ENCODE data around the gene AUTS2. TPM values are rescaled to one million over a fixed set of nuclear protein-coding genes. Genes with fewer than 3 reads are reported as not detected.

Gene AUTS2
- total RNA-seq, 1 donor from 2014 or later = 125 TPM

GRCh38 chr7:69661342-69661741, 63.1 kb downstream of the AUTS2 start:
- no peaks in the 10 kb centered on the region for H3K36me3 Mint-ChIP-seq (ENCODE audit: insufficient read depth)
- peaks cover 38% of the 10 kb centered on the region for H3K4me1 Mint-ChIP-seq (ENCODE audit: low read depth)
- TF ChIP-seq CTCF (IDR thresholded peaks at IDR 0.05; ENCODE audit: unreplicated experiment) = no peak
- H3K27me3 Mint-ChIP-seq = no peaks in the 10 kb centered on the region
- no peak overlapping the region for H3K4me3 Mint-ChIP-seq (ENCODE audit: low read depth)
- no peak for DNase-seq (ENCODE audit: low spot score, unreplicated experiment)
- no peak overlapping the region for H3K27ac Mint-ChIP-seq
- no peaks in the 10 kb centered on the region for H3K9me3 Mint-ChIP-seq (ENCODE audit: low read depth)

- no peaks in the 10 kb centered on the region for H3K36me3 Mint-ChIP-seq (ENCODE audit: insufficient read depth)
- no peaks in the 10 kb centered on the region for H3K9me3 Mint-ChIP-seq (ENCODE audit: low read depth)
- TF ChIP-seq CTCF (IDR thresholded peaks at IDR 0.05; ENCODE audit: unreplicated experiment) = no peak
- no peak overlapping the region for H3K4me3 Mint-ChIP-seq (ENCODE audit: low read depth)
- no peak for DNase-seq (ENCODE audit: low spot score, unreplicated experiment)
- H3K27me3 Mint-ChIP-seq = no peaks in the 10 kb centered on the region
- H3K4me1 Mint-ChIP-seq (ENCODE audit: low read depth) = peaks cover 24% of the 10 kb centered on the region
- no peak overlapping the region for H3K27ac Mint-ChIP-seq
These were observed 65.9 kb downstream of the AUTS2 start for GRCh38 chr7:69663911-69664832.

GRCh38 chr7:69665369-69665768, 67.1 kb downstream of the AUTS2 start:
- Mint-ChIP-seq H3K27ac (no peak overlapping the region), H3K4me3 (ENCODE audit: low read depth) (no peak overlapping the region), H3K27me3 (no peaks in the 10 kb centered on the region), H3K4me1 (ENCODE audit: low read depth) (peaks cover 17% of the 10 kb centered on the region), H3K9me3 (ENCODE audit: low read depth) (no peaks in the 10 kb centered on the region), H3K36me3 (ENCODE audit: insufficient read depth) (no peaks in the 10 kb centered on the region)
- no peak for DNase-seq (ENCODE audit: low spot score, unreplicated experiment)
- no peak for TF ChIP-seq CTCF (IDR thresholded peaks at IDR 0.05; ENCODE audit: unreplicated experiment)

- Mint-ChIP-seq H3K27ac (no peak overlapping the region), H3K4me3 (ENCODE audit: low read depth) (no peak overlapping the region), H3K4me1 (ENCODE audit: low read depth) (peaks cover 8% of the 10 kb centered on the region), H3K27me3 (no peaks in the 10 kb centered on the region), H3K9me3 (ENCODE audit: low read depth) (no peaks in the 10 kb centered on the region), H3K36me3 (ENCODE audit: insufficient read depth) (no peaks in the 10 kb centered on the region)
- DNase-seq (ENCODE audit: low spot score, unreplicated experiment) = no peak
- no peak for TF ChIP-seq CTCF (IDR thresholded peaks at IDR 0.05; ENCODE audit: unreplicated experiment)
These were observed 70.1 kb downstream of the AUTS2 start for GRCh38 chr7:69668339-69668870.

- Mint-ChIP-seq H3K27me3 (no peaks in the 10 kb centered on the region), H3K4me1 (ENCODE audit: low read depth) (peaks cover 17% of the 10 kb centered on the region), H3K9me3 (ENCODE audit: low read depth) (no peaks in the 10 kb centered on the region), H3K27ac (no peak overlapping the region), H3K4me3 (ENCODE audit: low read depth) (no peak overlapping the region), H3K36me3 (ENCODE audit: insufficient read depth) (no peaks in the 10 kb centered on the region)
- DNase-seq (ENCODE audit: low spot score, unreplicated experiment) = no peak
- TF ChIP-seq CTCF (IDR thresholded peaks at IDR 0.05; ENCODE audit: unreplicated experiment) = no peak
These were observed 72.4 kb downstream of the AUTS2 start for GRCh38 chr7:69670701-69671100.
